ENCODE data around the gene STK11.

Gene STK11

DNA sequence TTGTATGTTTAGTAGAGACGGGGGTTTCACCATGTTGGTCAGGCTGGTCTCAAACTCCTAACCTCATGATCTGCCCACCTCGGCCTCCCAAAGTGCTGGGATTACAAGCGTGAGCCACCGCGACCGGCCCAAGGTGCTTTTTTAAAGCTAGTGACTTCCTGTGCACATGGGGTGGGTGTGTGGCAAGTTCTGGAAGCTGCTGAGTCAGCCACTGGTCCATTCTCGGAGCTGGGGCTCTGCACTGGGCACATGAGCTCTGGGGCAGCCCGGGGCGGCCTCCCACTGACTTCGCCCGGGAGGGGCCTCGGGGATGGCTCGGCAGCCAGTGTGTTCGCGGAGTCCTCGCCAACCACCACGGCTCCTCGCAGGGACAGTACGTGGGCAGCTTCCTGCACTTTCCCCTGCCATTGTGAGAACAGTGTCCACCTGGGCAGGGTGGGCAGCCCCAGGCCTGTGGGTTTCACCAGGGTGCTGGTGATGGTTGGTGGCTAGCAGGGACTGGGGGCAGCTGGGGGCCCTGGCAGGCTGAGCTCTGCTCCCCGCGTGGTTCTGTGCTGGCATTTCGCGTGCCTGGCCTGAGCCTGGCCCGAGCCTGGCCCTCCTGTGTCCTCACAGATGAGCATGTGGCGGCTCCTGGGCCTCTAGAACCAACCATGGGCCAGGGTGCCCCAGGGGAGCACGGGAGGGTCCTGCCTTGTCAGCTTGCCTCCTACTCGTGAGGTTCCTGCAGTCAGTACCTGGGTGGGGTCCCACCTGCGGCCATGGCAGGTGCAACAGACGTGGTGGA lies 20.1 kb downstream of the STK11 start:
- FAIRE-seq (no peak), DNase-seq (ENCODE audit: insufficient read length, low spot score) (no peak)
- TF ChIP-seq, protein P1, sequence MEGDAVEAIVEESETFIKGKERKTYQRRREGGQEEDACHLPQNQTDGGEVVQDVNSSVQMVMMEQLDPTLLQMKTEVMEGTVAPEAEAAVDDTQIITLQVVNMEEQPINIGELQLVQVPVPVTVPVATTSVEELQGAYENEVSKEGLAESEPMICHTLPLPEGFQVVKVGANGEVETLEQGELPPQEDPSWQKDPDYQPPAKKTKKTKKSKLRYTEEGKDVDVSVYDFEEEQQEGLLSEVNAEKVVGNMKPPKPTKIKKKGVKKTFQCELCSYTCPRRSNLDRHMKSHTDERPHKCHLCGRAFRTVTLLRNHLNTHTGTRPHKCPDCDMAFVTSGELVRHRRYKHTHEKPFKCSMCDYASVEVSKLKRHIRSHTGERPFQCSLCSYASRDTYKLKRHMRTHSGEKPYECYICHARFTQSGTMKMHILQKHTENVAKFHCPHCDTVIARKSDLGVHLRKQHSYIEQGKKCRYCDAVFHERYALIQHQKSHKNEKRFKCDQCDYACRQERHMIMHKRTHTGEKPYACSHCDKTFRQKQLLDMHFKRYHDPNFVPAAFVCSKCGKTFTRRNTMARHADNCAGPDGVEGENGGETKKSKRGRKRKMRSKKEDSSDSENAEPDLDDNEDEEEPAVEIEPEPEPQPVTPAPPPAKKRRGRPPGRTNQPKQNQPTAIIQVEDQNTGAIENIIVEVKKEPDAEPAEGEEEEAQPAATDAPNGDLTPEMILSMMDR (IDR thresholded peaks at IDR 0.05; ENCODE audit: insufficient read depth, missing control alignments) = no peak

DNA sequence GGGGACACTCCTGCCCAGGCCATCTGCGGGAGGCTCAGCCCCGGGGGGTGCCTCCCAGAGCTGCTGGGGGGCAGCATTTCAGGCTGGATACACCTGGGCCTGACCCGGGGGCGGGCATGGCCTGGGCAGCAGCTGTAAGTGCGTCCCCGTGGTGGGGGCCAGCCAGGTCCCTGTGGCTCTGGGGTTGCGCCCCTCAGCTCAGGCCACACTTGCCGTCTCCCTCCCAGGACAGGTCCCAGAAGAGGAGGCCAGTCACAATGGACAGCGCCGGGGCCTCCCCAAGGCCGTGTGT lies 20.6 kb downstream of the STK11 start:
- DNase-seq (ENCODE audit: insufficient read length, low spot score) = no peak
- no peak for FAIRE-seq
- TF ChIP-seq, protein P1 (IDR thresholded peaks at IDR 0.05; ENCODE audit: insufficient read depth, missing control alignments) = no peak

DNA sequence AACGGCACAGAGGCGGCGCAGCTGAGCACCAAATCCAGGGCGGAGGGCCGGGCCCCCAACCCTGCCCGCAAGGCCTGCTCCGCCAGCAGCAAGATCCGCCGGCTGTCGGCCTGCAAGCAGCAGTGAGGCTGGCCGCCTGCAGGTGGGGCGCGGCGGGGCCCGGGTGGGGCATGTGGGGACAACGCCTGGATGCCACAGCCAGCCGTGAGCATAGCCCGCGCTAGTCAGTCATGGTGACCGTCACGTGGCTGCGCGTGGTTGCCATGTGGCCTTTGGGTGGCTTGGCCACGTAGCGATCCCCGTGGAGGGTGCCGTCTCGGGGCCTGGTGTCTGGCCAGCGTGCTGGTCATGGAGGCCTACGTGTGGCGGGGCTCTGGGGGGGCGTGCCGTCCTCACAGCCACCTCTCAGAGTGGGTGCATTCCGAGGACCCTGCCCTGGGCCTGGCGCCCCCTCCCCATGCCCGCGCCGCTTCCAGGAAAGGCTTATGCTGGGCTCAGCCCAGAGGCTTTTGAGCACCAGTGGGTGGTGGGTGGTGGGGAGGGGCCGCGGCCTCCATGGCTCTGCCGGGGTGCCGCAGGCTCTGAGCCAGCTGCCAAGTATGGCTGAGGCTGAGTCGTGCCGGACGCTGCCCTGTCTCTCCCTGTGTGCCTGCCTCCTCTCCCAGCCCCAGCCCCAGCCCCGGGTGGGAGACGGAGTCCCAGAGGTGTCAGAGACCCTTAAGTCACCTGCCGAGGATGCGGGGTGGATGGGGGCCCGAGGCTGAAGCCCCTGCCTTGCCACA lies 21.1 kb downstream of the STK11 start:
- DNase-seq (ENCODE audit: insufficient read length, low spot score) = no peak
- TF ChIP-seq, protein P1 (IDR thresholded peaks at IDR 0.05; ENCODE audit: insufficient read depth, missing control alignments) = no peak
- no peak for FAIRE-seq

DNA sequence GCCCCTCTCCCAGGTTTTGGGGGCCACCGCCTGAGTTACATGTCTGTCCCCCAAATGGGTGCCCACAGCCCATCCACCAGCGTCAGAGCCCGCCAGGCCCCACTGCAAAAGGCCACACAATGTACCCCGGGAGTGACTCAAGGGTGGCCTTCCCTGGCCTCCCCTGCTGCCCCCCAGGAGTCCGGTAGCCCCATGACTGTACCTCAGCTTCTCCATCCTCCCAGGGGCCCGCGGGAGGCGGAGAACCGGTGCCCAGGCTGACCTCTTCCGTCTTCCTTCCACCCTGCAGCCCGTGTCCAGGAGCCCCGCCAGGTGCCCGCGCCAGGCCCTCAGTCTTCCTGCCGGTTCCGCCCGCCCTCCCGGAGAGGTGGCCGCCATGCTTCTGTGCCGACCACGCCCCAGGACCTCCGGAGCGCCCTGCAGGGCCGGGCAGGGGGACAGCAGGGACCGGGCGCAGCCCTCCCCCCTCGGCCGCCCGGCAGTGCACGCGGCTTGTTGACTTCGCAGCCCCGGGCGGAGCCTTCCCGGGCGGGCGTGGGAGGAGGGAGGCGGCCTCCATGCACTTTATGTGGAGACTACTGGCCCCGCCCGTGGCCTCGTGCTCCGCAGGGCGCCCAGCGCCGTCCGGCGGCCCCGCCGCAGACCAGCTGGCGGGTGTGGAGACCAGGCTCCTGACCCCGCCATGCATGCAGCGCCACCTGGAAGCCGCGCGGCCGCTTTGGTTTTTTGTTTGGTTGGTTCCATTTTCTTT lies 21.9 kb downstream of the STK11 start:
- FAIRE-seq = no peak
- no peak for DNase-seq (ENCODE audit: insufficient read length, low spot score)
- TF ChIP-seq, protein P1 (IDR thresholded peaks at IDR 0.05; ENCODE audit: insufficient read depth, missing control alignments) = no peak

DNA sequence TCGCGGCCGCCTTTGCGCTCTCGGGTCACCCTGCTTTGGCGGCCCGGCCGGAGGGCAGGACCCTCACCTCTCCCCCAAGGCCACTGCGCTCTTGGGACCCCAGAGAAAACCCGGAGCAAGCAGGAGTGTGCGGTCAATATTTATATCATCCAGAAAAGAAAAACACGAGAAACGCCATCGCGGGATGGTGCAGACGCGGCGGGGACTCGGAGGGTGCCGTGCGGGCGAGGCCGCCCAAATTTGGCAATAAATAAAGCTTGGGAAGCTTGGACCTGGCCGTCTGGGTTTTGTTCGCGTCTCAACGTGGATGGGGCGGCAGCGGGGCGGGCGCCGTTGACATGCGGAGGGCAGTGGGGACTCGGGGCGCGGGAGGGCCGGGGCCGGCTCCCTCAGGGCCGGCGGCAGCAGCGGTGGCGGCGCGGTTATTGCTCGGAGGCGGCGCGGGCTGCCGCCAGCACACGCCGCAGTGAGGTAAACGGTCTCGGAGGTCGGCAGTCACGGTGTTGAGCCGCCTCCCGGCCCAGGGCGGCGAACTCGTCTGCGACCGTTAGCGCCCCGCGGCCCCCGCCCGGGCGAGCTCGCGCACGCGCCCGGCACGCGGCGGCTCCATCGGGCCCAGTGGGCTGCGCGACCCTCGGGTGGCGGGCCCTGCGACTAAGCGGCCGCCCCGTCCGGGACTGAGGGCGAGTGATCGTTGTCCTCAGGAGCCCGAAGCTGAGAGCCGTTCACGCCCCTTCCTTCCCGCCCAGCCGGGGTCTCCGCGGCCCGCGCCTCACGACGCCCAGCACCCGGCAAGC lies 22.8 kb downstream of the STK11 start:
- FAIRE-seq = no peak
- TF ChIP-seq, protein P1 (IDR thresholded peaks at IDR 0.05; ENCODE audit: insufficient read depth, missing control alignments) = no peak
- no peak for DNase-seq (ENCODE audit: insufficient read length, low spot score)

DNA sequence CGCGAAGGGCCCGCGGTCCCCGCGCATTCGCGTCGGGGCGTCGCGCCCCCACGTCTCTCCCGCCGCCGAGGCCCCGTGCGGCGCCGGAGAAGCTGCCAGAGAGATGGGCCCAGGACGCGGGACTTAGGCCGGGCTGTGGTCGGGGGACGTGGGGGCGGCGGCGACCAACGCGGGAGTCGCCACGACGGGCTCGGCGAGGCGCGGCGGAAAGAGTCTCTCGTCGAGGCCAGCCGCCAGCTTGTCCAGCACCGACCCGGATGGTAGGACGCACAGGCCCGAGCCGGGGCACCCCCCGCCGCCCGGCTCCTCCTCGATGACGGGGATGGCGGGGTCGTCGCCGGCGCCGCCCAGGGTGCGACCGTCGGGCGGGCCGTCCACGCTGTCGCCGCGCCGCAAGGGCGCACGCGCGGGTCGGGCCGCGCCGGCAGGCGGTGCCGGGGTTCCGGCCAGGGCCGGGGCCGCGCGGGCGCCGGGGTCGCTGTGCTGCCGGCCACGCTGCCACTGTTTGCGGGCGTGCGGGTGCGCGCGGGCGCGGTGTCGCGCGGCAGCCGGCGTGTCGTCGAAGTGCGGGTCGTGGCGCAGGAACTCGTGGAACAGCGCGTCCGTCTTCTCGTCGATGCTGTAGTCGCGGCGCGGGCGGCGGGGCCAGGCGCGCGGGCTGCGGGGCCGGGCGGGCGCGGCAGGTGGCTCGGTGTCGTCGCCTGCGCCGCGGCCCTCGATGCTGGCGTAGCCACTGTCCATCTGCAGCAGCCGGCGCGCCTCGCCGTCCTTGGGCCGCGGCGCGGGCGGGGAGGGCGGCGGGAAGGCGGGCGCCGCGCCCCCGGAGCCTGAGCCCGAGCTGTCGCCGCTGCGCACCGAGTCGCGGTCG lies 23.7 kb downstream of the STK11 start:
- DNase-seq (ENCODE audit: insufficient read length, low spot score) (no peak), FAIRE-seq (no peak)
- TF ChIP-seq, protein P1 (IDR thresholded peaks at IDR 0.05; ENCODE audit: insufficient read depth, missing control alignments) = no peak

Data from D721Med (cell line).